Ascending aorta (tissue), 2 donors: ENCODE results near the gene C6orf136. TPM values are rescaled to one million over a fixed set of nuclear protein-coding genes. Genes with fewer than 3 reads are reported as not detected.

Experiments used
- DNase-seq, 2 donors: peaks; one replicate each; pipeline ENCODE4 v3.0.0-alpha.2; 2019; ENCODE audit warnings: low spot score in 2 of 2
- H3K27ac ChIP-seq, 2 donors: fragments of 200-600 bp; sonication (generic); one replicate each; pipeline ENCODE4 v1.5.1; 2016 to 2017; ENCODE audit warnings: mild to moderate bottlenecking in 1 of 2
- H3K27me3 ChIP-seq: fragments of 200-600 bp; sonication (generic); one replicate; pipeline ENCODE4 v1.5.1; 2017
- H3K36me3 ChIP-seq, 2 donors: fragments of 200-600 bp; sonication (generic); one replicate each; pipeline ENCODE4 v1.5.1; 2016
- H3K4me1 ChIP-seq, 2 donors: fragments of 200-600 bp; sonication (generic); one replicate each; pipeline ENCODE4 v1.5.1; 2016 to 2017; ENCODE audit warnings: mild to moderate bottlenecking in 1 of 2
- H3K4me3 ChIP-seq, 2 donors: fragments of 200-600 bp; sonication (generic); one replicate each; pipeline ENCODE4 v1.5.1; 2016 to 2017; ENCODE audit warnings: mild to moderate bottlenecking in 1 of 2
- H3K9me3 ChIP-seq, 2 donors: fragments of 200-600 bp; sonication (generic); one replicate each; pipeline ENCODE4 v1.5.1; 2016
- CTCF ChIP-seq, 3 experiments: fragments of 200-600 bp in 2 of 3; fragments of 450-650 bp in 1 of 3; sonication (generic) in 2 of 3; IDR thresholded peaks; one replicate each; pipeline ENCODE4 v1.5.1; 2016 to 2019; ENCODE audit warnings: antibody characterized with exemption in 3 of 3, mild to moderate bottlenecking in 1 of 3, moderate library complexity in 1 of 3
- intact Hi-C: fragments of 100-400 bp; cut with DNase I; formaldehyde crosslinking; loops from one replicate; pipeline ENCODE4 v1.15.1; 2023
- total RNA-seq: library from RNA; depleted of rRNA; stranded (reverse); fragments of >200 nt; gene quantifications from one replicate; pipeline ENCODE4 v1.1.0, GENCODE V29; 2016

C6orf136 gene
- total RNA-seq, 1 donor from 2014 or later: 6.2 TPM

GRCh38 chr6:30614044-30614842, 32.7 kb upstream of the C6orf136 start:
- TF ChIP-seq CTCF (IDR thresholded peaks at IDR 0.05): no peak
- intact Hi-C loops: loop anchor here (2.0 to 10.0 kb wide), 4 partner anchors 43 to 931 kb away; partner anchors contain the start of genes ABCF1, ATP6V1G2, DDX39B and HLA-E

GRCh38 chr6:30614843-30615218, 32.1 kb upstream of the C6orf136 start:
- DNase-seq: peak; percentile 64 to 96
- no peaks in the 10 kb centered on the region for H3K27me3 ChIP-seq
- H3K4me1 ChIP-seq: peaks cover 16 to 52% of the 10 kb centered on the region in 2 donors
- no peaks in the 10 kb centered on the region for H3K9me3 ChIP-seq
- peak overlapping the region; percentile 95 to 96 for H3K27ac ChIP-seq
- peaks cover 16 to 17% of the 10 kb centered on the region in 2 donors for H3K36me3 ChIP-seq
- TF ChIP-seq CTCF (IDR thresholded peaks at IDR 0.05): no peak
- H3K4me3 ChIP-seq: peak overlapping the region; percentile 77 to 94
- intact Hi-C loops: loop anchor here (2.0 to 10.0 kb wide), 7 partner anchors 44 to 1007 kb away; partner anchors contain the start of genes ABCF1, ATP6V1G2, DDX39B and FLOT1

More at GRCh38 chr6:30614044-30614842, 32.7 kb upstream of the C6orf136 start:
- Histone ChIP-seq H3K27me3 (no peaks in the 10 kb centered on the region), H3K4me1 (peaks cover 16 to 56% of the 10 kb centered on the region in 2 donors), H3K4me3 (peak overlapping the region; percentile 77 to 94), H3K27ac (peak overlapping the region; percentile 95 to 96), H3K9me3 (no peaks in the 10 kb centered on the region), H3K36me3 (peaks cover 12 to 15% of the 10 kb centered on the region in 2 donors)
- DNase-seq: no peak

GRCh38 chr6:30615219-30615957, 31.5 kb upstream of the C6orf136 start:
- Histone ChIP-seq H3K27me3 (no peaks in the 10 kb centered on the region), H3K27ac (peak overlapping the region; percentile 95 to 96), H3K9me3 (no peaks in the 10 kb centered on the region), H3K4me1 (peaks cover 16 to 47% of the 10 kb centered on the region in 2 donors), H3K36me3 (peaks cover 18 to 21% of the 10 kb centered on the region in 2 donors), H3K4me3 (peak overlapping the region; percentile 77 to 94)
- TF ChIP-seq CTCF (IDR thresholded peaks at IDR 0.05): no peak
- intact Hi-C loops: loop anchor here (2.0 to 10.0 kb wide), 6 partner anchors 45 to 1007 kb away; partner anchors contain the start of genes ABCF1, ATP6V1G2, DDX39B and FLOT1
- no peak for DNase-seq

- no peak for DNase-seq
- H3K4me3 ChIP-seq: peak overlapping the region; percentile 77 to 94
- H3K27ac ChIP-seq: peak overlapping the region; percentile 95 to 96
- no peak for TF ChIP-seq CTCF (IDR thresholded peaks at IDR 0.05)
- intact Hi-C loops: loop anchor here (2.0 to 10.0 kb wide), 7 partner anchors 45 to 1006 kb away; partner anchors contain the start of genes ABCF1, ATP6V1G2, DDX39B and FLOT1
- peaks cover 23 to 29% of the 10 kb centered on the region in 2 donors for H3K36me3 ChIP-seq
- H3K27me3 ChIP-seq: no peaks in the 10 kb centered on the region
- no peaks in the 10 kb centered on the region for H3K9me3 ChIP-seq
- peaks cover 16 to 39% of the 10 kb centered on the region in 2 donors for H3K4me1 ChIP-seq
Observed at GRCh38 chr6:30615958-30616810, 30.7 kb upstream of the C6orf136 start.
